ENCODE data around the gene MECP2. TPM values are rescaled to one million over a fixed set of nuclear protein-coding genes. Genes with fewer than 3 reads are reported as not detected.

Gene MECP2
- total RNA-seq, 2 experiments from 2014 or later, result 80.7 to 83.0 TPM

GRCh38 chrX:154023276-154024000 is 74.1 kb downstream of the MECP2 start:
- Mint-ChIP-seq H3K27ac (no peak overlapping the region), H3K27me3 (no peaks in the 10 kb centered on the region), H3K4me1 (peaks cover 9% of the 10 kb centered on the region), H3K9me3 (no peaks in the 10 kb centered on the region), H3K4me3 (no peak overlapping the region), H3K36me3 (ENCODE audit: low read depth) (peaks cover 17% of the 10 kb centered on the region)
- CTCF ChIA-PET, result no interaction called here
- POLR2A ChIA-PET, result interaction anchor here (0.7 kb wide), 1 partner anchor 84 kb away, joined by 3 read pairs; no protein-coding TSS in a partner anchor
- DNase-seq, result no peak

- Mint-ChIP-seq H3K9me3 (no peaks in the 10 kb centered on the region), H3K4me3 (no peak overlapping the region), H3K4me1 (peaks cover 9% of the 10 kb centered on the region), H3K27me3 (no peaks in the 10 kb centered on the region), H3K27ac (no peak overlapping the region), H3K36me3 (ENCODE audit: low read depth) (peaks cover 10% of the 10 kb centered on the region)
- ChIA-PET CTCF (interaction anchor here (1.1 kb wide), 1 partner anchor 8 kb away, joined by 4 read pairs; no protein-coding TSS in a partner anchor), POLR2A (no interaction called here)
- no peak for DNase-seq
Measured at GRCh38 chrX:154022108-154022507, 75.4 kb downstream of the MECP2 start.

GRCh38 chrX:154021131-154021611 is 76.3 kb downstream of the MECP2 start:
- Mint-ChIP-seq H3K4me1 (peaks cover 9% of the 10 kb centered on the region), H3K36me3 (ENCODE audit: low read depth) (peaks cover 13% of the 10 kb centered on the region), H3K27me3 (no peaks in the 10 kb centered on the region), H3K4me3 (peak overlapping the region; percentile 89), H3K9me3 (no peaks in the 10 kb centered on the region), H3K27ac (no peak overlapping the region)
- POLR2A ChIA-PET, result interaction anchor here (1.1 to 3.8 kb wide), 6 partner anchors 19 to 53 kb away, joined by 3 to 26 read pairs (median 4); partner anchors contain the start of gene TMEM187
- CTCF ChIA-PET, result interaction anchor here (0.9 to 1.7 kb wide), 5 partner anchors 7 to 352 kb away, joined by 3 to 5 read pairs (median 3); no protein-coding TSS in a partner anchor
- DNase-seq, result peak; percentile 19

- Mint-ChIP-seq H3K36me3 (ENCODE audit: low read depth) (peaks cover 17% of the 10 kb centered on the region), H3K4me1 (peaks cover 14% of the 10 kb centered on the region), H3K9me3 (no peaks in the 10 kb centered on the region), H3K27ac (peak overlapping the region; percentile 94), H3K27me3 (no peaks in the 10 kb centered on the region), H3K4me3 (peak overlapping the region; percentile 89)
- ChIA-PET POLR2A (interaction anchor here (0.9 to 3.8 kb wide), 11 partner anchors 13 to 96 kb away, joined by 3 to 26 read pairs (median 4); partner anchors contain the start of genes HCFC1 and TMEM187), CTCF (interaction anchor here (0.6 to 1.7 kb wide), 9 partner anchors 8 to 353 kb away, joined by 3 to 5 read pairs (median 3); no protein-coding TSS in a partner anchor)
- DNase-seq, result peak; percentile 18
Measured at GRCh38 chrX:154020536-154021115, 76.9 kb downstream of the MECP2 start.

- H3K4me3 Mint-ChIP-seq, result peak within 1 kb of the TSS; percentile 89
- POLR2A ChIA-PET, result interaction anchor here (0.9 to 3.8 kb wide), 14 partner anchors 10 to 359 kb away, joined by 3 to 26 read pairs (median 4); partner anchors contain the start of genes EMD, HCFC1 and TMEM187
- H3K4me1 Mint-ChIP-seq, result peaks cover 19% of the 10 kb centered on the region
- H3K9me3 Mint-ChIP-seq, result no peaks in the 10 kb centered on the region
- CTCF ChIA-PET, result interaction anchor here (0.6 to 1.7 kb wide), 7 partner anchors 9 to 117 kb away, joined by 3 to 5 read pairs (median 3); no protein-coding TSS in a partner anchor
- H3K36me3 Mint-ChIP-seq (ENCODE audit: low read depth), result peaks cover 21% of the 10 kb centered on the region
- no peaks in the 10 kb centered on the region for H3K27me3 Mint-ChIP-seq
- peak; percentile 65 for DNase-seq
- H3K27ac Mint-ChIP-seq, result peak within 1 kb of the TSS; percentile 94
Measured at GRCh38 chrX:154019633-154020528, 77.6 kb downstream of the MECP2 start, which contains the start of gene IRAK1. TSS of gene IRAK1 (minus strand) at chrX:154019902. CDS start at chrX:154019812, 90 bp downstream.

GRCh38 chrX:154019061-154019621 is 78.4 kb downstream of the MECP2 start:
- H3K36me3 Mint-ChIP-seq (ENCODE audit: low read depth), result peaks cover 25% of the 10 kb centered on the region
- no peaks in the 10 kb centered on the region for H3K27me3 Mint-ChIP-seq
- H3K9me3 Mint-ChIP-seq, result no peaks in the 10 kb centered on the region
- peak overlapping the region; percentile 84 for H3K27ac Mint-ChIP-seq
- peaks cover 24% of the 10 kb centered on the region for H3K4me1 Mint-ChIP-seq
- ChIA-PET CTCF (interaction anchor here (0.6 to 1.6 kb wide), 4 partner anchors 8 to 94 kb away, joined by 3 to 4 read pairs (median 4); no protein-coding TSS in a partner anchor), POLR2A (interaction anchor here (0.8 to 3.8 kb wide), 10 partner anchors 9 to 360 kb away, joined by 3 to 26 read pairs (median 4); partner anchors contain the start of genes EMD, HCFC1 and TMEM187)
- peak; percentile 26 for DNase-seq
- H3K4me3 Mint-ChIP-seq, result peak overlapping the region; percentile 86

GRCh38 chrX:154018518-154019060 is 78.9 kb downstream of the MECP2 start:
- peaks cover 27% of the 10 kb centered on the region for H3K36me3 Mint-ChIP-seq (ENCODE audit: low read depth)
- peak overlapping the region; percentile 86 for H3K4me3 Mint-ChIP-seq
- peak overlapping the region; percentile 84 for H3K27ac Mint-ChIP-seq
- peaks cover 25% of the 10 kb centered on the region for H3K4me1 Mint-ChIP-seq
- CTCF ChIA-PET, result interaction anchor here (0.6 to 1.1 kb wide), 3 partner anchors 9 to 93 kb away, joined by 3 to 4 read pairs (median 3); no protein-coding TSS in a partner anchor
- peak; percentile 18 for DNase-seq
- no peaks in the 10 kb centered on the region for H3K27me3 Mint-ChIP-seq
- POLR2A ChIA-PET, result interaction anchor here (0.7 to 3.8 kb wide), 12 partner anchors 8 to 380 kb away, joined by 3 to 26 read pairs (median 4); partner anchors contain the start of genes EMD, HCFC1, RPL10 and TMEM187
- H3K9me3 Mint-ChIP-seq, result no peaks in the 10 kb centered on the region

GRCh38 chrX:154017766-154018517 is 79.6 kb downstream of the MECP2 start:
- Mint-ChIP-seq H3K27ac (peak overlapping the region; percentile 84), H3K4me1 (peaks cover 28% of the 10 kb centered on the region), H3K4me3 (peak overlapping the region; percentile 86), H3K27me3 (no peaks in the 10 kb centered on the region), H3K9me3 (no peaks in the 10 kb centered on the region), H3K36me3 (ENCODE audit: low read depth) (peaks cover 32% of the 10 kb centered on the region)
- ChIA-PET CTCF (interaction anchor here (0.6 to 1.1 kb wide), 3 partner anchors 9 to 93 kb away, joined by 3 to 6 read pairs (median 4); no protein-coding TSS in a partner anchor), POLR2A (interaction anchor here (0.7 to 3.8 kb wide), 10 partner anchors 15 to 381 kb away, joined by 3 to 26 read pairs (median 6); partner anchors contain the start of genes EMD, HCFC1, RPL10 and TMEM187)
- no peak for DNase-seq

GRCh38 chrX:154016366-154017076 is 81.0 kb downstream of the MECP2 start:
- H3K9me3 Mint-ChIP-seq, result no peaks in the 10 kb centered on the region
- no peak for DNase-seq
- POLR2A ChIA-PET, result interaction anchor here (1.0 to 1.5 kb wide), 2 partner anchors 15 to 45 kb away, joined by 3 to 7 read pairs; partner anchors contain the start of gene HCFC1
- no peaks in the 10 kb centered on the region for H3K27me3 Mint-ChIP-seq
- no peak overlapping the region for H3K4me3 Mint-ChIP-seq
- H3K36me3 Mint-ChIP-seq (ENCODE audit: low read depth), result peaks cover 37% of the 10 kb centered on the region
- CTCF ChIA-PET, result no interaction called here
- peaks cover 28% of the 10 kb centered on the region for H3K4me1 Mint-ChIP-seq
- H3K27ac Mint-ChIP-seq, result no peak overlapping the region

- H3K4me1 Mint-ChIP-seq, result peaks cover 21% of the 10 kb centered on the region
- H3K27ac Mint-ChIP-seq, result peak overlapping the region; percentile 71
- POLR2A ChIA-PET, result interaction anchor here (1.5 kb wide), 1 partner anchor 14 kb away, joined by 3 read pairs; no protein-coding TSS in a partner anchor
- peaks cover 41% of the 10 kb centered on the region for H3K36me3 Mint-ChIP-seq (ENCODE audit: low read depth)
- no peak overlapping the region for H3K4me3 Mint-ChIP-seq
- H3K27me3 Mint-ChIP-seq, result no peaks in the 10 kb centered on the region
- no peak for DNase-seq
- H3K9me3 Mint-ChIP-seq, result no peaks in the 10 kb centered on the region
- CTCF ChIA-PET, result no interaction called here
Measured at GRCh38 chrX:154015581-154016264, 81.8 kb downstream of the MECP2 start.

Data from activated CD4-positive, alpha-beta memory T cell treated with anti-CD3 and anti-CD28 coated beads, Interleukin-2, amount 10 ng/mL, durations not matched to agents 7 days and 5 days (primary cell).